DND-41 (cell line): ENCODE data around the gene HIPK1.

ENCODE experiments used
- EZH2 ChIP-seq: IDR thresholded peaks from 3 replicates; pipeline ENCODE4 v1.6.1; 2012; ENCODE audit warnings: borderline replicate concordance, low read depth, mild to moderate bottlenecking, moderate library complexity, low read length, inconsistent platforms; ENCODE audit not compliant: severe bottlenecking
- TF ChIP-seq, protein P1 (sequence below): IDR thresholded peaks from 2 replicates; pipeline ENCODE4 v1.5.1; 2012; ENCODE audit warnings: borderline replicate concordance, low read length, moderate library complexity, mild to moderate bottlenecking; ENCODE audit not compliant: poor library complexity, severe bottlenecking; ENCODE audit errors: extremely low read depth

DNA sequence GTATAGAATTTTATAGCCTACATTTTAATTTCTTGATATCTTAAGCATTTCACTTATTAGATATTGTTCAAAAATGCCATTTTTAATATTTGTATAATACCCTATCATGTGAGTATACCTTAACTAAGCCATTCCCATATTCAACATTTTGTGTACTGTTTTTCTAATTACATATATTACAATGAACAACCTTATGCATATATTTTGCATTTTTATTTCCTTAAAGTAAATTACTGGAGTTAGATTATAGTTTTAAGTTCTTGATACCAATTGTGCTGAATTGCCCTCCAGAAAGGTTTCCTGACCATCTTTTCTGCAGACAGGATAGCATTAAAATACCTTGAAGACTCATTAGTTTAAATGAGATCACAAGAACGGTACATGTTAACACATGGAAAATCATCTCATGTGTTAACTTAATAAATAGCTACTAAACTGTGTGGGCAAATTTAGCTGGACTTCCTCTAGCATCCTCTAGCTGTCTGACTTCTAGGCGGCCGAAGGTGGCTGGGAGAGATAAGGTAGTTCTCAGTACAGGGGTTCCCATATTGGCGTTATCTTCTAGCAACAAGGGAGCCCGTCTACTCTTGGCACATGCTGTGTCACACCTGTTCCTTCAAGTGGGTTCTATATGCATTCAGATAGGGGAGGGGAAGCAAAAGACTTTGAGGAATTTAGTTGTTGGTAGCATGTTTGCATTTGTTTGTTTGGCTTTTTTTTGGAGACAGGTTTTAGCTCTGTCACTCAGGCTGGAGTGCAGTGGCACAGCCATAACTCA lies 15.0 kb upstream of the HIPK1 start:
- TF ChIP-seq, protein P1, sequence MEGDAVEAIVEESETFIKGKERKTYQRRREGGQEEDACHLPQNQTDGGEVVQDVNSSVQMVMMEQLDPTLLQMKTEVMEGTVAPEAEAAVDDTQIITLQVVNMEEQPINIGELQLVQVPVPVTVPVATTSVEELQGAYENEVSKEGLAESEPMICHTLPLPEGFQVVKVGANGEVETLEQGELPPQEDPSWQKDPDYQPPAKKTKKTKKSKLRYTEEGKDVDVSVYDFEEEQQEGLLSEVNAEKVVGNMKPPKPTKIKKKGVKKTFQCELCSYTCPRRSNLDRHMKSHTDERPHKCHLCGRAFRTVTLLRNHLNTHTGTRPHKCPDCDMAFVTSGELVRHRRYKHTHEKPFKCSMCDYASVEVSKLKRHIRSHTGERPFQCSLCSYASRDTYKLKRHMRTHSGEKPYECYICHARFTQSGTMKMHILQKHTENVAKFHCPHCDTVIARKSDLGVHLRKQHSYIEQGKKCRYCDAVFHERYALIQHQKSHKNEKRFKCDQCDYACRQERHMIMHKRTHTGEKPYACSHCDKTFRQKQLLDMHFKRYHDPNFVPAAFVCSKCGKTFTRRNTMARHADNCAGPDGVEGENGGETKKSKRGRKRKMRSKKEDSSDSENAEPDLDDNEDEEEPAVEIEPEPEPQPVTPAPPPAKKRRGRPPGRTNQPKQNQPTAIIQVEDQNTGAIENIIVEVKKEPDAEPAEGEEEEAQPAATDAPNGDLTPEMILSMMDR, result no peak
- no peak for TF ChIP-seq EZH2
